Cardiac fibroblast (primary cell): ENCODE results near the gene RNF126.
"Not testable (repeated sequence)": the region's sequence is repeated elsewhere in the genome, so short reads cannot be mapped to it uniquely, and the experiment has no call there.

ENCODE experiments used
- DNase-seq, 2 donors: peaks; one replicate each; pipeline versions ENCODE4 v3.0.0 to v3.0.0-alpha.2; 2010; ENCODE audit warnings: low read depth in 2 of 2
- H3K4me3 ChIP-seq, 2 donors: replicated peaks in 1 of 2; 1 replicate in 1 of 2; 2 replicates in 1 of 2; pipeline ENCODE4 v1.5.1; 2011; ENCODE audit warnings: low read depth in 2 of 2, low read length in 2 of 2, mild to moderate bottlenecking in 2 of 2, moderate library complexity in 1 of 2
- CTCF ChIP-seq: IDR thresholded peaks from one replicate; pipeline ENCODE4 v1.5.1; 2011; ENCODE audit warnings: low read depth, mild to moderate bottlenecking, low read length, inconsistent platforms

Gene RNF126

GRCh38 chr19:621819-622218 lies 41.2 kb downstream of the RNF126 start:
- no peak overlapping the region for H3K4me3 ChIP-seq
- DNase-seq = no peak
- no peak for TF ChIP-seq CTCF

GRCh38 chr19:621191-621590 lies 41.8 kb downstream of the RNF126 start:
- not testable (repeated sequence) for H3K4me3 ChIP-seq, DNase-seq

GRCh38 chr19:620166-620862 lies 42.7 kb downstream of the RNF126 start:
- no peak for DNase-seq
- TF ChIP-seq CTCF = no peak
- no peak overlapping the region for H3K4me3 ChIP-seq

- no peak for TF ChIP-seq CTCF
- no peak for DNase-seq
- no peak overlapping the region for H3K4me3 ChIP-seq
Observed at GRCh38 chr19:619286-620002, 43.6 kb downstream of the RNF126 start.

- DNase-seq = no peak
- TF ChIP-seq CTCF = no peak
- H3K4me3 ChIP-seq = no peak overlapping the region
Observed at GRCh38 chr19:618674-619285, 44.2 kb downstream of the RNF126 start.

- TF ChIP-seq CTCF = no peak
- DNase-seq = no peak
- no peak overlapping the region for H3K4me3 ChIP-seq
Observed at GRCh38 chr19:618247-618619, 44.8 kb downstream of the RNF126 start.

GRCh38 chr19:617551-618246 lies 45.3 kb downstream of the RNF126 start:
- H3K4me3 ChIP-seq = no peak overlapping the region
- no peak for DNase-seq
- TF ChIP-seq CTCF = no peak
